ENCODE data around the gene DHRS4L2. TPM values are rescaled to one million over a fixed set of nuclear protein-coding genes. Genes with fewer than 3 reads are reported as not detected.
"Not testable (repeated sequence)": the region's sequence is repeated elsewhere in the genome, so short reads cannot be mapped to it uniquely, and the experiment has no call there.

The DHRS4L2 gene
- total RNA-seq, 2 experiments from 2014 or later, result 27.6 to 29.6 TPM

DNA sequence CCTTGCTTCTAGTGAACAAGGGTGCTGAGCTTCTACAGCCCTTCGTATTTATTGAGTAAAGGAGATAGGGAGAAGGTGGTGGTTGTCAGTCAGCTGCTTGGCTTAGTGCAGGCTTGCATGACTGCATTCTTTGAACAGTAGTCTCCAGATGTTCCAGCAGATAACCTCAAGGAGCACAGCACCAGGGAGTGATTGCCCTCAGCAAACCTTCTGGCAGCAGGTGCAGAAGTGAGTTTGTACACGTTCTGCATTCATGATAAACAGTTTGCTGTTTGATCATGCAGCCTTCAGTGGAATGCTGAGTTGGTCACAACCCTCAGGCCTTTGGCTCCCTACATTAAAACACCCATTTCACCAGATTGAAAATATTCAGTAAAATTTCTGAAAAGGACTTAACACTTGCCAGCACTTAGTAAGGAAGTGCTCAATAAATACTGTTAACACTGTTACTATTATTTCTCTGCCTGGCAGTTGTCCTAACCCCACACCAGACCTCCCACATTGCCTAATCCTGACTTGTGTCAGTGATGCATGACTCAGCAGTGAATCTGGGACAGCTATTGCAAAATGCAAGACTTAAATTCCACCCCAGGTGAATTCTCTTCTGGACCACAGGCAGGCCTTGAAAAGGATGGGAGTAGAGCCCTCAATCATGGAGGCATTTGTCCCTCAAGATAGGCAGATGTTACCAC is 44.1 kb downstream of the DHRS4L2 start:
- ChIA-PET CTCF (interaction anchor here (0.7 to 1.7 kb wide), 3 partner anchors 21 to 554 kb away, joined by 3 to 4 read pairs (median 3); no protein-coding TSS in a partner anchor), POLR2A (no interaction called here)
- intact Hi-C loops (cut with micrococcal nuclease), result no loop called here
- DNase-seq, result no peak
- Mint-ChIP-seq H3K27ac (no peak overlapping the region), H3K9me3 (peaks cover 23% of the 10 kb centered on the region), H3K27me3 (no peaks in the 10 kb centered on the region), H3K4me1 (ENCODE audit: low read depth) (peaks cover 9% of the 10 kb centered on the region), H3K36me3 (peaks cover 5% of the 10 kb centered on the region), H3K4me3 (no peak overlapping the region)

DNA sequence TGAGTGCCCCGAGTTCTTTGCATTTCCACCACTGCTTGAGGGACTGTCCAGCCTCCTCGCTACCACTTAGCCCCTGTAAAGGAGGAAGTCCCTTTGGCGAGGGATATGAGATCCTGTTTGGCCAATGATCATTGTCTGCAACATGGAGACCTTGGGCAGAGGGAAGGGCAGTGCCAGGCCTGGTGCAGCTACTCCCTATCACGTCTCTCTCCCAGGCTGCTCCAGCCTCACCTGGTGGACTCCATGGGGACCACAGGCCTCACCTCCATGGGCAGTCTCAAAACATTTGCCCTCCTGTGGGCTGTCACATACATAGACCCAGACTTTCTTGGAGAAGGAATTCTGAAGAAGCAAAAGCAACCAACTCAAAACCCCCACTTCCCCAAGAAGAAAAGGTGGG is 47.0 kb downstream of the DHRS4L2 start:
- DNase-seq; POLR2A ChIA-PET; H3K4me1 Mint-ChIP-seq (ENCODE audit: low read depth); H3K27ac Mint-ChIP-seq; H3K36me3 Mint-ChIP-seq; H3K27me3 Mint-ChIP-seq: not testable (repeated sequence)
- Mint-ChIP-seq H3K4me3 (peak overlapping the region; percentile 90), H3K9me3 (peaks cover 23% of the 10 kb centered on the region)
- CTCF ChIA-PET, result interaction anchor here (0.7 to 1.0 kb wide), 4 partner anchors 16 to 68 kb away, joined by 3 to 5 read pairs (median 3); partner anchors contain the start of genes CARMIL3 and CPNE6
- intact Hi-C loops (cut with micrococcal nuclease), result loop anchor here (1.0 kb wide), 1 partner anchor 21 kb away; no protein-coding TSS in a partner anchor

DNA sequence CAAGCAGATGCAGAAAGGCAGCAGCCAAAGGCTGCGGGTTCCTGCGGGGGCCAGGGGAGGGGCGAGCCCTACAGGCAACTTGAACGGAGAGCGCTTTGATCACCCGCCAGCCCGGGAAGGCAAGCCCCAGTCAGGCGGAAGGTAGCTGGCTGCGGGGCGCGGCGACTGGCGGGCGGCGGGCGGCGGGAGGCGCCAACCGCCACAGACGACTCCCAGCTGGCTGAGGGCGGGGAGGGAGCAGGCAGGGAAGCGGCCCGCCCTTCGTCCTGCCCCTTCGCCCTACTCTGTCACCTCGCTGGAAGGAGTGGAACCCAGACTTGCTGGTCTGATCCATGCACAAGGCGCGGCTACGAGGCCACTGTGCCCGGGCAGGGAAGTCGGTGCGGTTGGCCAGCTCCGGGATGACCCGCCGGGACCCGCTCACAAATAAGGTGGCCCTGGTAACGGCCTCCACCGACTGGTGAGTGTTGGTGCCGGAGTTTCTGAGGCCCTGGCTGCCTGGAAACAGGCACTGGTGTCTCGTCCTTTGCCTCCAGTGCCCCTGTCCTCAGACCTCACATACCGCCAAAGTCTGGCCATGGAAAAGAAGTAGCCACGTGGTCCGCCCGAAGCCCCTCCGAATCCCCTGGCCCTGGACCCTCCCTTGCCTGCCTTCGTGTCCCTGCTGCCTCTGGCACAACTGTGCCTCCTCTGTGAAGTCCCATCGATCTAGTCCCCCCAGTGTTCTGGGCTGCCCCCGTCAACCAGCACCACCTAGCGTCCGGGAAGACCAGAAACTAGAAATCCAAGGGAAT is 47.6 kb downstream of the DHRS4L2 start:
- DNase-seq, result peak; percentile 77
- Mint-ChIP-seq H3K27me3 (no peaks in the 10 kb centered on the region), H3K9me3 (peaks cover 18% of the 10 kb centered on the region), H3K36me3 (peaks cover 5% of the 10 kb centered on the region), H3K27ac (peak overlapping the region; percentile 74), H3K4me3 (peak overlapping the region; percentile 90), H3K4me1 (ENCODE audit: low read depth) (peaks cover 9% of the 10 kb centered on the region)
- POLR2A ChIA-PET, result no interaction called here
- CTCF ChIA-PET, result interaction anchor here (0.7 to 1.0 kb wide), 4 partner anchors 15 to 67 kb away, joined by 3 to 5 read pairs (median 3); partner anchors contain the start of genes CARMIL3 and CPNE6
- intact Hi-C loops (cut with micrococcal nuclease), result loop anchor here (1.0 kb wide), 1 partner anchor 22 kb away; no protein-coding TSS in a partner anchor

DNA sequence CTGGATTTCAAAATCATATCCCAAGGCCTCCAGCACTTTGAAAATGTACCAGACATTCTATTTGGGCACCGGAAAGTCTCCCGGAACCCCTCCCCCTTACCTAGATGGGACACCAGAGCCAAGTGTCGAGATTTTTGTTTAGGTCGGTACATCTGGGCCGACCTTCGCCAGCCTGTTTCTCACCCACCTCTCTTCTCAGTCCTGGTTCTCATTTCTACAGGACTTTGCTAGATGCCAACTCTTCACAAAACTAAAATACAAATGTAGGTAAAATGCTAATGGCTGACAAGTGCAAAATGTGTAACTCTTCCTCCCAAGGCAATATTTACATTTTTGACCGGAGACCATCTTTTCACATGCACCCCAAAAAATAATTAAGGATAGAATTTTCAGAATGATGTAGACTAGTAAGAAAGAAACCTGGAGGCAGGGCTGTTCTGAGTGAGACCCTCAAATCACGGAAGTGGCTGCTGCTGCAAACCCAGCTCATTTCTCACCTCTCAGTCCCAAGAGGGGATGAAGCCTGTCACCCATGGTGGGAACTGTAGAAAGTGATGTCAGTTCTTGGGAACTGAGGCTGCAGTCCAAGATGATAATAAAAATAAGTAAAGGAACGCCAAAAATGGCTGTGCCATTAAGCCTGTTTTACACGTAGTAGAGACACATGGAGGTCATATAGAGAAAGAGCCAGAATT is 48.4 kb downstream of the DHRS4L2 start:
- peak overlapping the region; percentile 90 for H3K4me3 Mint-ChIP-seq
- H3K36me3 Mint-ChIP-seq; H3K4me1 Mint-ChIP-seq (ENCODE audit: low read depth); DNase-seq; H3K27me3 Mint-ChIP-seq; POLR2A ChIA-PET: not testable (repeated sequence)
- intact Hi-C loops (cut with micrococcal nuclease), result loop anchor here (1.0 kb wide), 1 partner anchor 23 kb away; no protein-coding TSS in a partner anchor
- H3K27ac Mint-ChIP-seq, result peak overlapping the region; percentile 74
- H3K9me3 Mint-ChIP-seq, result peaks cover 12% of the 10 kb centered on the region
- CTCF ChIA-PET, result interaction anchor here (1.0 kb wide), 1 partner anchor 34 kb away, joined by 3 read pairs; the partner anchor contains the start of gene CPNE6

DNA sequence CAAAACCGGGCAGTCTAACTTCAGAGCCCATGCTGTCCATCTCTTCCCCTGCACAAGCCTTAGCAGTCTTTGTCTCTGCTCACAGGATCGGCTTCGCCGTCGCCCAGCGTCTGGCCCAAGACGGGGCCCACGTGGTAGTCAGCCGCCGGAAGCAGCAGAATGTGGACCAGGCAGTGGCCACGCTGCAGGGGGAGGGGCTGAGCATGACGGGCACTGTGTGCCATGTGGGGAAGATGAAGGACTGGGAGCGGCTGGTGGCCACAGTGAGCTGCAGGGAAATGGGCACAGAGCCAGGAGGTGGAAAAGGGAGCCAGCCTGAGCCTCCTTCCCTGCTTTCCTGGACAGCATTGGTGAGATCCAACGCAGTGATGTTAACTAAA is 48.9 kb downstream of the DHRS4L2 start:
- H3K4me3 Mint-ChIP-seq, result no peak overlapping the region
- ChIA-PET POLR2A (no interaction called here), CTCF (no interaction called here)
- H3K9me3 Mint-ChIP-seq, result peaks cover 6% of the 10 kb centered on the region
- no peaks in the 10 kb centered on the region for H3K27me3 Mint-ChIP-seq
- DNase-seq, result no peak
- peaks cover 9% of the 10 kb centered on the region for H3K4me1 Mint-ChIP-seq (ENCODE audit: low read depth)
- no peak overlapping the region for H3K27ac Mint-ChIP-seq
- peaks cover under 1% of the 10 kb centered on the region for H3K36me3 Mint-ChIP-seq
- intact Hi-C loops (cut with micrococcal nuclease), result no loop called here

DNA sequence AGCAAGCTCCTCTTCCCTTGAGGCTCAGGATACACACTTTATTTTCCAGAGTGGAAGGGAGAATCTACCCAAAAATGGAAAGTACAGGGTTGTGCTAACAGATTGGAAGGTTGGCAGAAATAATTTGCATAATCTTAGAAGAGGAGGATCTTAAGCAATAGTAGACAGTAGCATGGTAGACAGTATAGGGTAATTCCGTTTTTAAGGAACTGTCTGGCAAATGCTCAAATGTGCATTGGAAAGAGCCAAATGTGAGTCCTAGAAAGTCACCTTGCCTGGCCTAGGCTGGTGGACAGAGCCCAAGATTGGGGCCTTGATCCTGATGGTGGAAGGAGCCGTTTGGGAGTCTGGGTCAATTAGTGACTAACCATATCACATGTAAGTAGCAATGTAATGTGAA is 50.0 kb downstream of the DHRS4L2 start:
- intact Hi-C loops (cut with micrococcal nuclease), result no loop called here
- Mint-ChIP-seq H3K4me3 (no peak overlapping the region), H3K9me3 (no peaks in the 10 kb centered on the region), H3K27ac (no peak overlapping the region), H3K4me1 (ENCODE audit: low read depth) (peaks cover 9% of the 10 kb centered on the region), H3K36me3 (no peaks in the 10 kb centered on the region), H3K27me3 (no peaks in the 10 kb centered on the region)
- no peak for DNase-seq
- POLR2A ChIA-PET, result no interaction called here
- CTCF ChIA-PET, result interaction anchor here (0.7 to 1.2 kb wide), 2 partner anchors 23 to 71 kb away, joined by 3 to 4 read pairs; no protein-coding TSS in a partner anchor

DNA sequence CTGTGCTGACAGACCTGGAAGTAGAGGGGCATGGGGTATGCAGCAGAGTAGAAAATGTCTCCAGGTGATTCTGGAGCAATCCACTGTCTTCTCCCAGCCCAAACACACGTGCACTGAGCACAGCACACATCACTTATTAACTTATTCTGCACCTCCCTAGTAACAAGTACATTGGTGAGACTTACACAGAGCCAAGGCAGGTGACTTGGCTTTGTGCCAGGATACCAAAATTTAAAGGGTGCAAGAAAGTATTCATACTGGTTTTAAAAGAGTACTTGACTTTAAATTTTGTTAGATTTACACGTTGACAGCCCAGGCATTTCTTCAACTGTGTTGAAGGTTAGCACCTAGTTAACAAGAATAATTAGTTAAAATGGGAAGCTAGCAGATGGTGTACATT is 52.0 kb downstream of the DHRS4L2 start:
- ChIA-PET POLR2A (no interaction called here), CTCF (no interaction called here)
- Mint-ChIP-seq H3K27me3 (peaks cover 6% of the 10 kb centered on the region), H3K36me3 (no peaks in the 10 kb centered on the region), H3K4me1 (ENCODE audit: low read depth) (peaks cover 9% of the 10 kb centered on the region), H3K9me3 (no peaks in the 10 kb centered on the region), H3K27ac (no peak overlapping the region), H3K4me3 (no peak overlapping the region)
- DNase-seq, result no peak
- intact Hi-C loops (cut with micrococcal nuclease), result no loop called here

DNA sequence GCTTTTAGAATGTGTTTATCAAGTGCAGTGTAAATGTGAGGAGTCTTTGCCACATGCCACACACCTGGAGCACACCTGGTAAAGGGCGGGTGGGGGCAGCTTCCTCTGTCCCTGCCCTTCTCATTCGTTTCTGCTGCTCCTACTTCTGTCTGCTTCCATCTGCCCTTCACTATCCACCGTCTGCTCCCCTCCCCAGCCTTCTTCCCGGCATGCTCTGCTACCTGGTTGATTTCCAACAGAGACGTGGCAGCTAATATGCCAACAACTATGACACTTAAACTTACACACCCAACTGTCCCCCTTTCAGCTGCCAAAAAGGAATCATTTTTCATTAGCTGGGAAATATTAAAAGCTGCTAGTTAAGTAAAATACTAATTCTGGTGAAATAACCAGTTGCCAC is 54.0 kb downstream of the DHRS4L2 start:
- DNase-seq, result no peak
- Mint-ChIP-seq H3K27ac (no peak overlapping the region), H3K4me1 (ENCODE audit: low read depth) (no peaks in the 10 kb centered on the region), H3K4me3 (no peak overlapping the region), H3K36me3 (no peaks in the 10 kb centered on the region), H3K9me3 (no peaks in the 10 kb centered on the region), H3K27me3 (peaks cover 7% of the 10 kb centered on the region)
- POLR2A ChIA-PET, result no interaction called here
- intact Hi-C loops (cut with micrococcal nuclease), result no loop called here
- CTCF ChIA-PET, result no interaction called here

DNA sequence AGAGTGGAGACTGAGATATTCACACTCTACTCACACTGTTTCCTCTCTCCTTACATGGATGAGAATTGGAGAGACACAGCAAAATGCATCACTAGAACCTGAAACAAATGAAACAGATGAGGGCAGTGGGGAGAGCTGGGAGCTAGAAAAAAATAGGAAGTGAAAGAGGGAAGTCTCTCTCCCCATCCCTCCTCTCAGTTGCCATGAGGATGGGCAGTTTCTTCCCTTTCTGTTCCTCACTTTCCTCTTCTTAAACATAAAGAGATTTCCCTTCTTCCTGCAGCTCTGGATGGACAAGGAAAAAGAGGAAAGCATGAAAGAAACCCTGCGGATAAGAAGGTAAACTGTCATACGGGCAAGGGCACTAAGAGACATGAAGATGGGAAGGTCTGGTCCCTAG is 60.3 kb downstream of the DHRS4L2 start:
- DNase-seq; H3K36me3 Mint-ChIP-seq; POLR2A ChIA-PET; H3K9me3 Mint-ChIP-seq; H3K27me3 Mint-ChIP-seq; H3K27ac Mint-ChIP-seq; H3K4me3 Mint-ChIP-seq; intact Hi-C loops (cut with micrococcal nuclease): not testable (repeated sequence)
- peaks cover 19% of the 10 kb centered on the region for H3K4me1 Mint-ChIP-seq (ENCODE audit: low read depth)
- CTCF ChIA-PET, result interaction anchor here (1.2 kb wide), 1 partner anchor 9 kb away, joined by 3 read pairs; no protein-coding TSS in a partner anchor

DNA sequence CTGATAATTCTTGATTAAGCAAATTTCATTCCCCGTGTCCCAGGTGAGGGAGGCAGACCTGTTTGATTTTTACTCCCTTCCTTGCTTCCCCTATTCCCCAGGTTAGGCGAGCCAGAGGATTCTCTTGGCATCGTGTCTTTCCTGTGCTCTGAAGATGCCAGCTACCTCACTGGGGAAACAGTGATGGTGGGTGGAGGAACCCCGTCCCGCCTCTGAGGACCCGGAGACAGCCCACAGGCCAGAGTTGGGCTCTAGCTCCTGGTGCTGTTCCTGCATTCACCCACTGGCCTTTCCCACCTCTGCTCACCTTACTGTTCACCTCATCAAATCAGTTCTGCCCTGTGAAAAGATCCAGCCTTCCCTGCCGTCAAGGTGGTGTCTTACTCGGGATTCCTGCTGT is 62.0 kb downstream of the DHRS4L2 start:
- not testable (repeated sequence) for H3K27ac Mint-ChIP-seq, DNase-seq, H3K27me3 Mint-ChIP-seq, H3K36me3 Mint-ChIP-seq, H3K9me3 Mint-ChIP-seq
- peak overlapping the region; percentile 70 for H3K4me3 Mint-ChIP-seq
- H3K4me1 Mint-ChIP-seq (ENCODE audit: low read depth), result peaks cover 20% of the 10 kb centered on the region
- POLR2A ChIA-PET, result interaction anchor here (0.8 kb wide), 1 partner anchor 17 kb away, joined by 3 read pairs; no protein-coding TSS in a partner anchor
- CTCF ChIA-PET, result interaction anchor here (1.2 kb wide), 1 partner anchor 15 kb away, joined by 5 read pairs; no protein-coding TSS in a partner anchor
- intact Hi-C loops (cut with micrococcal nuclease), result loop anchor here (5.0 to 10.0 kb wide), 2 partner anchors 224 to 262 kb away; partner anchors contain the start of genes LTB4R, LTB4R2 and RABGGTA

DNA sequence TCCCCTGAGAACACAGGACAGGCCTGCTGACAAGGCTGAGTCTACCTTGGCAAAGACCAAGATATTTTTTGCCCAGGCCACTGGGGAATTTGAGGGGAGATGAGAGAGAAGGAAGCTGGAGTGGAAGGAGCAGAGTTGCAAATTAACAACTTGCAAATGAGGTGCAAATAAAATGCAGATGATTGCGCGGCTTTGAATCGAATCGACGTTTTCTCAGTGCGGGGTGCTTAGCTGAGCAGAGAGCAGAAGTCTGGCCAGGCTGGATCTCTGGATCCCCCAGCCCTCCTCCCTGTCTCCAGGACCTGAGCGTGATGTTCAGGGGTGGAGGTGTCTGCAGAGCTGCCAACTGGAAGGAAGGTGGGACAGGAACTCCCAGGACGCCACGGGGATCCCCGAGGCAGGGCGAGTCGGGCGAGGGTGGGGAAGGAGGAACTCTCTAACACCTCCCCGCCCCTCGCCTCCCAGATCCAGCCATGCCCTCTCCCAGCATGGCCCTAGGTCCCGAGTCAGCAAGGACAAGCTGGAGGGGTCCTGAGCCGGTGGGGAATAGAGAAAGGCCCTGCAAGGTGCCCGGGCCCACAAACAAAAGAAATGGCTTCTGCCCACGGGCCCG is 62.6 kb downstream of the DHRS4L2 start:
- no peak for DNase-seq
- H3K36me3 Mint-ChIP-seq, result no peaks in the 10 kb centered on the region
- ChIA-PET POLR2A (interaction anchor here (0.8 to 1.3 kb wide), 4 partner anchors 17 to 63 kb away, joined by 3 read pairs; partner anchors contain the start of genes DCAF11 and NRL), CTCF (interaction anchor here (1.0 to 1.7 kb wide), 6 partner anchors 13 to 246 kb away, joined by 3 to 7 read pairs (median 6); partner anchors contain the start of gene IRF9)
- H3K4me1 Mint-ChIP-seq (ENCODE audit: low read depth), result peaks cover 20% of the 10 kb centered on the region
- no peak overlapping the region for H3K27ac Mint-ChIP-seq
- intact Hi-C loops (cut with micrococcal nuclease), result loop anchor here (5.0 to 10.0 kb wide), 2 partner anchors 224 to 261 kb away; partner anchors contain the start of genes LTB4R, LTB4R2 and RABGGTA
- H3K27me3 Mint-ChIP-seq, result peaks cover 4% of the 10 kb centered on the region
- H3K4me3 Mint-ChIP-seq, result peak overlapping the region; percentile 70
- H3K9me3 Mint-ChIP-seq, result no peaks in the 10 kb centered on the region

Measured in activated CD4-positive, alpha-beta memory T cell treated with anti-CD3 and anti-CD28 coated beads for 36 hours (primary cell).